ENCODE results near the gene SIM2.

Gene SIM2

DNA sequence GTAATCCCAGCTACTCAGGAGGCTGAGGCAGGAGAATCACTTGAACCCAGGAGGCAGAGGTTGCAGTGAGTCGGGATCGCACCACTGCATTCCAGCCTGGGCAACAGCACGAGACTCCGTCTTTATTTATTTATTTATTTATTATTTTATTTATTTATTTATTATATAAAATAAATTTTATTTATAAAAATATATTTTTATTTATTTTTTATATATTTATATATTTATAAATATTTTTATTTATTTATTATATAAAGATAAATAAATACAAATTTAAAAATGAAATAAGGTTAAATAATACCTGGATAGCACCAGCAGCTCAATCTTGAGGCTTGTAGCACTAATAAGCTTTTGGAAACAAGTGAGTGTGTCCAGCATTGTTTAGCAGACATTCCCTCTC, 40.9 kb upstream of the SIM2 start:
- H3K9me3 ChIP-seq (ENCODE audit: insufficient read depth, low read length) = no peaks in the 10 kb centered on the region
- no peak overlapping the region for H3K4me3 ChIP-seq (ENCODE audit: low read length)
- no peak for TF ChIP-seq EZH2phosphoT487 (IDR thresholded peaks at IDR 0.05; ENCODE audit: low read depth)
- TF ChIP-seq, protein P1, sequence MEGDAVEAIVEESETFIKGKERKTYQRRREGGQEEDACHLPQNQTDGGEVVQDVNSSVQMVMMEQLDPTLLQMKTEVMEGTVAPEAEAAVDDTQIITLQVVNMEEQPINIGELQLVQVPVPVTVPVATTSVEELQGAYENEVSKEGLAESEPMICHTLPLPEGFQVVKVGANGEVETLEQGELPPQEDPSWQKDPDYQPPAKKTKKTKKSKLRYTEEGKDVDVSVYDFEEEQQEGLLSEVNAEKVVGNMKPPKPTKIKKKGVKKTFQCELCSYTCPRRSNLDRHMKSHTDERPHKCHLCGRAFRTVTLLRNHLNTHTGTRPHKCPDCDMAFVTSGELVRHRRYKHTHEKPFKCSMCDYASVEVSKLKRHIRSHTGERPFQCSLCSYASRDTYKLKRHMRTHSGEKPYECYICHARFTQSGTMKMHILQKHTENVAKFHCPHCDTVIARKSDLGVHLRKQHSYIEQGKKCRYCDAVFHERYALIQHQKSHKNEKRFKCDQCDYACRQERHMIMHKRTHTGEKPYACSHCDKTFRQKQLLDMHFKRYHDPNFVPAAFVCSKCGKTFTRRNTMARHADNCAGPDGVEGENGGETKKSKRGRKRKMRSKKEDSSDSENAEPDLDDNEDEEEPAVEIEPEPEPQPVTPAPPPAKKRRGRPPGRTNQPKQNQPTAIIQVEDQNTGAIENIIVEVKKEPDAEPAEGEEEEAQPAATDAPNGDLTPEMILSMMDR (IDR thresholded peaks at IDR 0.05; ENCODE audit: low read depth, low read length) = no peak
- no peak overlapping the region for H3K9ac ChIP-seq (ENCODE audit: low read length)
- no peaks in the 10 kb centered on the region for H3K79me2 ChIP-seq (ENCODE audit: low read length)
- no peak overlapping the region for H3K27ac ChIP-seq (ENCODE audit: low read length)
- H3K27me3 ChIP-seq (ENCODE audit: low read depth, low read length) = no peaks in the 10 kb centered on the region
- H3K36me3 ChIP-seq (replicated peaks; ENCODE audit: low read depth, low read length) = no peaks in the 10 kb centered on the region
- H2AFZ ChIP-seq (ENCODE audit: low read depth, low read length) = no peak overlapping the region
- no peak overlapping the region for H3K4me2 ChIP-seq (ENCODE audit: low read length)
- H3K4me1 ChIP-seq (ENCODE audit: low read length) = no peaks in the 10 kb centered on the region
- H4K20me1 ChIP-seq (ENCODE audit: insufficient read depth, low read length) = no peaks in the 10 kb centered on the region

DNA sequence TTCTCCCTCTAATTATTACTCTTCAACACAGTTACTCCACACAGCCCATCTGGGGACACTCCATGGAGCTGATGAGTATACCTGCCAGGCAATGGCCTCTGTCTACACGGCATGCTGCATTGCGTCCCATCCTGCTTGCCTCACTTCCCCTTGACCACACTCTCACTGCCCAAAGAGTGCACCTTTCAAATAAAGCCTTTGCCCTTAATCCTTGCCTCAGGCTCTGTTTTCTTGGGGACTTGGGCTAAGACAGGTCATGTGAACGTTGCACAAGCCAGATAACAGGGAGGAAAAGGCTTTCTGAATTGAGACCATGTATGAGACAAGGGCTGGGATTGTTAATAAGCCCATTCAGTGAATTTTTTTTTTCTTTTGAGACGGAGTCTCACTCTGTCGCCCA, 40.0 kb upstream of the SIM2 start:
- Histone ChIP-seq H3K4me3 (ENCODE audit: low read length) (no peak overlapping the region), H3K27ac (ENCODE audit: low read length) (no peak overlapping the region), H3K27me3 (ENCODE audit: low read depth, low read length) (peaks cover 5% of the 10 kb centered on the region; the same call in 1 of the 2 replicates), H3K9me3 (ENCODE audit: insufficient read depth, low read length) (no peaks in the 10 kb centered on the region), H3K79me2 (ENCODE audit: low read length) (no peaks in the 10 kb centered on the region), H2AFZ (ENCODE audit: low read depth, low read length) (no peak overlapping the region), H3K4me2 (ENCODE audit: low read length) (no peak overlapping the region), H3K9ac (ENCODE audit: low read length) (no peak overlapping the region), H3K4me1 (ENCODE audit: low read length) (no peaks in the 10 kb centered on the region), H3K36me3 (replicated peaks; ENCODE audit: low read depth, low read length) (no peaks in the 10 kb centered on the region), H4K20me1 (ENCODE audit: insufficient read depth, low read length) (no peaks in the 10 kb centered on the region)
- TF ChIP-seq, protein P1 (IDR thresholded peaks at IDR 0.05; ENCODE audit: low read depth, low read length) = no peak
- no peak for TF ChIP-seq EZH2phosphoT487 (IDR thresholded peaks at IDR 0.05; ENCODE audit: low read depth)

DNA sequence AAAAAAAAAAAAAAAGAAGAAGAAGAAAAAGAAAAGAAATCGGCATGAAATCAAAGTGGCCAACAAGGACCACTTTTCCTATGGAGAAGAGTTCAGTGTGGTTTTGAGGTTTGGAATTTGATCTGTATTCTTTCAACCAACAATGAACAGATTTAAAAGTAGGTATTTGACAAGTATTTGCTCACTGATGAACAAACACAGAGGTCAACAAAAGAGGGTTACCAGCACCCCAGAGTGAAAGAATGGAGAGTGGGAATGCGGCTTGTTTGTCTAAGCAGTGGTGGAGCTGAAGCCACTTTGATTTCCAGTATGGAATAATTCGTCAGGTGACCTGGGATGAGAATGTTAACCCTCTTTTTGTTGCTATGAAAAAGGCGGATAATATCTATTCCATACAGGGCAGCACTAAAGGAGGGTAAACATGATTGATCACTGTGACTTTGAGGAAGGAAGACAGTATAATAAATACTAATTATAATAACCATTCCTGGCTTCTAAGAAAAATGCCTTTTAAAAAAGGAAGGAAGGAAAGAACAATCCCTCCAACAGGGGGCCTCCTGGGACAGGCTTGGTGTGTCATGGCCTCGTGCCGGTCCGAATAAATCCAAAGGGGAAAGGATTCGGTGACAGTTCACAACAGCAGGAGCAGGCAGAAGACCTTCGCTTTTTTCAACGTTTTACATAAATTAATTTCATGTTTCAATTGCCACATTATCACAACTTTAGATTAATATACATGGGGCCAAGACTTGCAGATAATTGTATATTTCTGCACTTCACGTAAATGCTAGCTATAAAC, 37.2 kb upstream of the SIM2 start:
- no peak overlapping the region for H3K27ac ChIP-seq (ENCODE audit: low read length)
- no peaks in the 10 kb centered on the region for H3K36me3 ChIP-seq (replicated peaks; ENCODE audit: low read depth, low read length)
- H3K27me3 ChIP-seq (ENCODE audit: low read depth, low read length) = peaks cover 5% of the 10 kb centered on the region; the same call in 1 of the 2 replicates
- H3K4me2 ChIP-seq (ENCODE audit: low read length) = no peak overlapping the region
- no peak overlapping the region for H3K9ac ChIP-seq (ENCODE audit: low read length)
- no peaks in the 10 kb centered on the region for H3K9me3 ChIP-seq (ENCODE audit: insufficient read depth, low read length)
- H3K4me1 ChIP-seq (ENCODE audit: low read length) = no peaks in the 10 kb centered on the region
- H3K4me3 ChIP-seq (ENCODE audit: low read length) = no peak overlapping the region
- no peaks in the 10 kb centered on the region for H3K79me2 ChIP-seq (ENCODE audit: low read length)
- H2AFZ ChIP-seq (ENCODE audit: low read depth, low read length) = no peak overlapping the region
- H4K20me1 ChIP-seq (ENCODE audit: insufficient read depth, low read length) = no peaks in the 10 kb centered on the region
- TF ChIP-seq EZH2phosphoT487 (IDR thresholded peaks at IDR 0.05; ENCODE audit: low read depth) = no peak
- TF ChIP-seq, protein P1 (IDR thresholded peaks at IDR 0.05; ENCODE audit: low read depth, low read length) = peak; percentile 11; the same call in 1 of the 2 replicates

DNA sequence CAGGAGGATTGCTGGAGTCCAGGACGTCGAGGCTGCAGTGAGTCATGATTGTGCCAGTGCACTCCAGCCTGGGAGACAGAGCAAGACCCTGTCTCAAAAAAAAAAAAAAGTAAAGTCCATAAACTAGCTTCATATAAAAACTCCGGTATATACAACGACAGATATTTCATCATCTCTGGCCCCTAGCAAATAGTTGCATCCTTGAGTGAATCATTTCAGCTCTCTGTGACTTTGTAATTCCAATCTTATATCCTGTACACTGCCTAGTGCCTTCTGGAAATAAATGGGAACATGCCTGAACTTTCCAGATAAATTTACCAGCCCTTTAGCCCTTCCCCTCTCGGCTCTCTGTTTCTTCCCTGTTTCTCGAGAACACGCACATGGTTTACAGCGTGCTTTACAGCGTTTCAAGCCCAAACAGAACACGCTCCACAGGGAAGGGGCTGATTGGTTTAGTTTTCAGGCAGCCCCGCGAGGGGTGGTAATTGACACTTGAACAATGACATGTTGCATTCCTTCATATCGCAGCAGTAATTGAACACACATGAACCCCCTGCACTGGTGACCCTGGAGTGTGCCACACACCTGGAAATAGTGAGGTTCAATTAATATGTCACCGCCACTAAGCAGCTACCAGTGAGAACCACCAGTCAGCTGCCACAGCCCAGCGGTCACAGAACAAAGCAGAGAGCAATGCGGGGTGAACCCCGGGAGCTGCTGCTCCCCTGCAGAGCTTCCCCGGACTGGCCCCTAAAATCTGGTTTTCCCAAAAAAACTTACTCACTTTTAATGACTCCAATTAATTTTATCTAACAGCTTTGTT, 35.7 kb upstream of the SIM2 start:
- Histone ChIP-seq H4K20me1 (ENCODE audit: insufficient read depth, low read length) (no peaks in the 10 kb centered on the region), H3K79me2 (ENCODE audit: low read length) (no peaks in the 10 kb centered on the region), H3K9ac (ENCODE audit: low read length) (no peak overlapping the region), H2AFZ (ENCODE audit: low read depth, low read length) (0 out of 2 replicates have a peak overlapping the region, but pooled peaks have one; percentile 46), H3K4me2 (ENCODE audit: low read length) (no peak overlapping the region), H3K4me3 (ENCODE audit: low read length) (no peak overlapping the region), H3K27me3 (ENCODE audit: low read depth, low read length) (peaks cover 5% of the 10 kb centered on the region; the same call in 1 of the 2 replicates), H3K27ac (ENCODE audit: low read length) (no peak overlapping the region), H3K4me1 (ENCODE audit: low read length) (no peaks in the 10 kb centered on the region), H3K9me3 (ENCODE audit: insufficient read depth, low read length) (no peaks in the 10 kb centered on the region), H3K36me3 (replicated peaks; ENCODE audit: low read depth, low read length) (no peaks in the 10 kb centered on the region)
- no peak for TF ChIP-seq EZH2phosphoT487 (IDR thresholded peaks at IDR 0.05; ENCODE audit: low read depth)
- TF ChIP-seq, protein P1 (IDR thresholded peaks at IDR 0.05; ENCODE audit: low read depth, low read length) = no peak
